GM21526 (cell line): ENCODE measurements around the gene RGS12.

Experiments
- ATAC-seq: cut with Tn5 transposase; IDR thresholded peaks from one replicate; pipeline ENCODE4 v1.9.1; 2021; ENCODE audit warnings: moderate library complexity; ENCODE audit not compliant: unreplicated experiment, low FRiP score

Gene RGS12

DNA sequence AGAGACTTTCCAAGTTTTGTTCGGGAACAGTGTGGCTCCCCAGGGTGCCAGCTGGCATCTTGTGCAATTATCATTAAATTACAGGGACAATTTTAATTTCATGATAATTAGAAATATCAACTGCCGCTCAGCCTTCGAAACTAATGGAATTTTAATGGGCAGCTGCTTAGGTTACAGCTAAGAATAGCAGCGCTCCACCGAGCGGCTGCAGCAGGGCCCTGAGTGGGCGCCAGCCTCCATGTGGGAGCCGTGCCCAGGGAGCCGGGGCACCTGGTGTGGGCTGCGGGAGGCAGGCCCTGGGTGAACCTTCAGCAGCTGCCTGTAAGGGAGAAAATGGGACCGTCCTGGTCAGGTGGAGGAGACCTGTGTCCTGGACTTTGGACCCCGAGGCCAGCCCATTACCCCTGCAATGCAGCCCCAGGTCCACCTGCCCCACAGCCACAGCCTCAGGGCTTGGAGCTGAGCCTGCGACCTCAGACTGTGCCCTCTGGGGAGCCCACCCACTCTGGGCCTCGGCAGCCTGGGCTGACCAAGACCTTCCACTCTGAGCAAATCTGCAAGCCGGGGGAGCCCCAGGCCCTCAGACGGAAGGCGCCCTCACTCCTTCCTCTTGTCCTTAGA is 22.7 kb upstream of the RGS12 start:
- no peak for ATAC-seq

DNA sequence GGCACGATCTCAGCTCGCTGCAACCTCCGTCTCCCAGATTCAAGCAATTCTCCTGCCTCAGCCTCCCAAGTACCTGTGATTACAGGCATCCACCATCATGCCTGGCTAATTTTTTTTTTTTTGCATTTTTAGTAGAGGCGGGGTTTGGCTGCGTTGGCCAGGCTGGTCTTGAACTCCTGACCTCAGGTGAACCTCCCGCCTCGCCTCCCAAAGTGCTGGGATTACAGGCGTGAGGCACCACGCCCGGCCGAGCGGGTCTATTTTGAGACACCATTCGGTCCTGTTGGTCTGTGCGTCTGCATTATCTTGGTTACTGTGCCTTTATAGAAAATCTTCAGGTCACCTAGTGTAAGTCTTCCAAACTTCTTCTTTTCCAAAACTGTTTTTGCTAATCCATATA is 21.7 kb upstream of the RGS12 start:
- ATAC-seq: no peak

- no peak for ATAC-seq
Observed at GRCh38 chr4:3276986-3277385, 15.8 kb upstream of the RGS12 start.

DNA sequence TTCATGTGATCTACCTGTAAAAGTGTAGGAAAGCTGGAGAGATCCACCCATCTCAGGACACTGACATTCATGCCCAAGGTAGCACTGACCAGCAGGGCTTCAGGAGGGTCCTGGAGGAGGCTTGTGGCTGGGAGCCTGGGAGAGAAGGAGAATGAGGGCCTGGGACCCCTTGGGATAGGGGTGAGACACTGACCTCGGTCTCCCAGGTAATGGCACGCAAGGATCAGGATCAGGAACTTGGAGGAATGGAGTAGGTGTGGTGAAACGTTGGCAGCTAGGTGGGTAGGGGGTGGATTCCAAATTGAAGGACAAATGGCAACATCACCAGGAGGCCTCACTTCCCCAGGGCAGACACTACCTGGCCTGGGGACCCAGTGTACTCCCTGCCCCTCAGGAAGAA is 12.4 kb upstream of the RGS12 start:
- no peak for ATAC-seq

DNA sequence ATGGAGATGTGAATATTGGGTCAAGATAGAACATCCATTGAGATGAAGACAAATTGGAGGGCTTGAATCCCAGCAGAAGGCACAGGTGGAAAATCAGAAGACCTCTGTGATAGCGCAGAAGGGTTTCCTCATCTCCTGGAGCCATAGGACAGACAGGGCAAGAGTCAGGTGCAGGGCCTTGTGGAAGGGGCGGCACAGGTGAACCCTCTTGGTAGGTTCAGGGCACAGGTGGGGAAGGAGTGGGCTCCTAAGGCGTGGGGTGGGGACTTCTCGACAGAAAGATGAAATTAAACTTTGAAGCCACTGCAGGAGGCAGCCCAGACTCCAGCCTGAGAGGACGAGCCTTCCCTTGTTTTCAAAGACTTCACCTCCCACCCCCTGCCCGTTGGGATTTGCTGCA is 9.3 kb upstream of the RGS12 start:
- no peak for ATAC-seq

GRCh38 chr4:3283916-3284315 is 8.9 kb upstream of the RGS12 start:
- no peak for ATAC-seq

DNA sequence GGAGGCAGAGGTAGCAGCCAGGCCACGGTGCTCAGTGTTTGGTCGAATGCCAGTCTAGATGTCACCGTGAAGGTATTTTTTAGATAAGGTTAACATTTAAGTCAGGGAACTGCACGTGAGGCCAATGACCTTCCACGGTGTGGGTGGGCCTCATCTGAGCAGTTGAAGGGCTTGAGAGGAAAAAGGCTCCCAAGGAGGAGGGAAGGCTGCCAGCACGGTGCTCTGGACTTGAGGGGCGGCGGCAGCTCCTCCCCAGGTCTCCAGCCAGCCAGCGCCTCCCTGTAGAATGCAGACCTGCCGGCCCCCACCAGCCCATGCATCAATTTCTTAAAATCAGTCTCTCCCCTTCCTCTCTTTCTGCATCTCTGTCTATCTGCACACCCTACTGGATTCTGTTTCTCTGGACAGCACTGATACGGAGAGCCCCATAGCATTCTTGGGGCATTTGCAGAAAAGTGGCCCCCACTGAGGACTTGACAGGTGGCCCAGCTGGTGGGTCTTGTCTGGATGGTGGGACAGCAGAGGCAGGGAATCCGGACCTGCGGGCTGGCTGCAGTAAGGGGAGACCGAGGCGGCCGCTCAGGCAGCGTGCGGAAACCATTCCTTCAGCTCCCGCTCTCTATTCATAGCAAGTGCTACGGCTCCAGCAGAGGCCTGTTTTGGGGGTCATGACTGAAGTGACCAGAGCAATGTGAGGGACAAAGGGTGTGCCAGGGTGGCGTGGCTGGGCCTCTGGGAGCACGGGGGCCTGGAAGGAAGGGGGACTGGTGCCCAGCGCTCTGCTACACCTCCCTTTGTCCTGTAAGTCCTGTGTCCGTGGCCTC is 7.9 kb upstream of the RGS12 start:
- no peak for ATAC-seq

GRCh38 chr4:3285558-3286334 is 7.1 kb upstream of the RGS12 start:
- peak; percentile 71 for ATAC-seq

DNA sequence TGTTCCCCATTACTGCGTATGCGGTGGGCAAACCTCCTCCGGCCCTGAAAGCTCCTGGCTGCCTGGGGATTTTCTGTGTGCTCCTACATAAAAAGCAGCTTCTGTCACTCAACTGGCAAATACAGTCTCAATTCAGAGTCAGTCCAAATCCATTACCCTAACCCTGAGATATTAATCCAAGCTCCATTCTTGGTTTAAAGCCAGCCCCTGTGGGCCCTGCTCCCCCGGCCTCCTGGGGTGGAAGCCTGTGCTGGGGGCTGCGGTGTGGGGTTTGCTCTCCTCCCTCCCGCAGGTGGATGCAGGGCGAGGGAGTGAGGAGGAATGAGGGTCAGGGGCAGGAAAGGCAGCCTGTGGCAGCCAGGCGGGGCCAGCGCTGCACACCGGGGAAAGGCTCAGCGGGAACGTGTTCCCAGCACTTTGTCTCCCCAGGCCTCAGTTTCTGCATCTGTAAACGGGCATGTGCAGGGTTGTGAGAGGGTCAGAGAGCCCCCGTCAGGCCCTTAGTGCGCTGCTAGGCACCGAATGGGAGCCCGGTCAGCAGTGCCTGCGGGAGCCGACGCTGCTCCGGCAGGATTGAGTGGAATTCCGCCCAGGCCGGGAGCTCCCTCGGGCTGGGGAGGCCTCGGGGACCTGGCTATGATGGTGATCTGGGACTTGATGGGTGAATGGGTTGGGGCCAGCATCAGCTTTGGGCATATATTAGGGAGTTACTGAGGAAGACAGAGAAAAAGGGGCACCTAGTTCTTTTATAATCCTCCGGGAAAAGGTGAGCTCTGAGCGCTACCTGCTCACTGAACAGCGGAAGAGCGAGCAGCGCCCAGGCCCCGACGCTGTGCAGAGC is 6.3 kb upstream of the RGS12 start:
- ATAC-seq: peak; percentile 11

- ATAC-seq: no peak
Observed at GRCh38 chr4:3287271-3287971, 5.4 kb upstream of the RGS12 start.

DNA sequence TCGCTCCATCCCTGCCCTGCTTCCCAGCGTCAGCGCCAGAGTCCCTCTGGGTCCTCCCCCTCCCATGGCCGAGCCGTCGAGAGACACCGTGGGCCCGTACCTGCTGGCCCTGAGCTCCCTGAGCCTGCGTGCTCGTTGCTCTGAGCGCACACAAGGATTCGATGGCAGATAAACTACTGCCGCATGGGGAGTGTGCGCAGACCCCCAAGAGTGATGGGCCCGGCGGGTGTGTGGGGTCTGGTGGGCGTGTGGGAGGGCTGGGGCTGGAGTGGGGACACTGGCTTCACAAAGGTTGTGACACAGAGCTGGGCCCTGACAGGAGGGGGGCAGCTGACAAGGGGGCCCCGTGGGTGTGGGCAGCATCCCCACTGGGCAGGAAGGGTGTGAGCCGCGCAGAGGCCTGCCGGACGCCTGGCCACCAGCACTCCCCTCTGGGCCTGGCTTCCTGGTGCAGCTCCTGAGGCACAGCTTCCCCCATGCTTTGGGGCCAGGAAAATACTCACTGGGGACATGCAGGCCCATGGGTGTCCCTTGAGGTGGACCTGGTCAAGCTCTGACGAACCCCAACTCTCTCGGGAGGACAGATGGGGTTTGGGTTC is 4.8 kb upstream of the RGS12 start:
- ATAC-seq: no peak

DNA sequence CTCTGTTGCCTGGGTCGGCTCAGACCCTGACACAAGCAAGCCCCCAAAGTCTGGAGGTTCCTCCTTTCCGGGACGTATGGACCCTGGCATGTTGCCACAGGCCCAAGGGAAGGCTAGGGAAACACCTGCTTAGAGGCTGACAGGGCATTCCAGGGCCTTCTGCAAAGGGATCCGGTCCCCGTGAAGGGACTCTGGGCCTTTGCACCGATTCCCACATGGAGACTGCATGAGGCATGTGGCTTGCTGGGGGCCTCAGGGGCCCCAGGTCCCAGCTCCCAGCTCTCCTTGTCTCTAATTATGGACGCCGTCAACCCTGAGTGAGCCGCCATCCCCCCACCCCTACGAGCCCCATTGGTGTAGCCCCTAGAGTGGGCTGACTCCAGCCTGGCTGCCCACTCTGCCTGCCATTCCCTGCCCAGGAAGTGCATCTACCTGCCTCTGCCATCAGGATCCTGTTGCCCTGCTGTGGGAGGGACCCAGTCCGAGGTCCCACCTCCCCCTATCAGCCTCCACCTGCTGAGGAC is 4.2 kb upstream of the RGS12 start:
- no peak for ATAC-seq

GRCh38 chr4:3290476-3290875 is 2.3 kb upstream of the RGS12 start:
- ATAC-seq: no peak

DNA sequence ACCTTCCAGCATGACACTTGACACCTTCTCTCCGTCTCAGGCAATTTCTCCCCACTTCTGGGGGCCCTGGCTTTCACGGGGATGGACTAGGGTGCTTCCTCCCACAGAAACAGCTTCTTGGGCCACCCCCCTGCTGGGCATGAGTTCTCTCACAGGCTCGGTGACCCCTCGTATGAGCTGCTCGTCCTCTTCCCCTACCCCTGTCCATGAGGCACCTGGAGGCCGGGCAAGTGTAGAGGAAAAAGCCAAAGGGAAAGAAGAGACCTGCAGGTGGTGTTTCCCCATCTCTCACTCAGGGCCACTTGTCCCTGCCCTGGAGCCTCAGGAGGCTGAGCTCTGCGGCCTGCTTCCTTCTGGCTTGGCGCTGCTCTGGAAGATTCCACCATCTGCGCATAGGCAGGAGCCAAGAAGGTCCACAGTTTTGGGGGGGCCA is 1.9 kb upstream of the RGS12 start:
- ATAC-seq: no peak

GRCh38 chr4:3291411-3291968 is 1.3 kb upstream of the RGS12 start:
- no peak for ATAC-seq

DNA sequence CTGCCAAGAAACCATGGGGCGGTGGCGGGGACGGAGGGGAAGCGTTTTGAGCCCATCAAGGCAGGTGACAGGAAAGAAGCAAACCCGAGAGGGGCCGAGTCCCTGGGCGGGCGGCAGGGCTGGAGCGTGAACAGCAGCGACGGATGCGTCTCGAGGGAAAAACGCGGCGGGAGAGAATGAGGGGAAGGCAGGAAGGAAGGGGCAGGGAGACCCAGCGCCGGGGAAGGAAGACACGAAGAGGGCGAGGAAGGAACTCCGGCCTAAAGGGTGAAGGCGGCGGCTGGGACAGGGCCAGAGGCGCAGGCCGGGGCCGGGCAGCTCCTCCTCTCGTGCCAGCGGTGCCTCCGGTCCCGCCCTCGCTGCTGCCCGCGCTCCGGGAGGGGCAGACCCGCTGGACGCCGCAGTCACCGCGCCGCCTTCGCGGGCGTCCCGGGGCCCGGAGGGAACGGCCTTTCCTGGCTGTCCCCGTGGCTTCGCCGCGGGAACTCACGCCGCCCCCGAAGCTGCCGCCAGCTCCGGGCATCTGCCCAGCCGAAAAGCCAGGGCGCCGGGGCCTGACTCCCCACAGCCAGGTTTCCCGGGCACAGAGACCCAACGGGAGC is 751 bp upstream of the RGS12 start:
- ATAC-seq: no peak

GRCh38 chr4:3293401-3294391 is 875 bp downstream of the RGS12 start:
- ATAC-seq: no peak
